ENCODE results near the gene ELOVL1.
A peak's percentile ranks its signal among the peaks of the same experiment; 100 is the strongest.

The ELOVL1 gene

GRCh38 chr1:43358746-43359693, 8.8 kb downstream of the ELOVL1 start, which contains the start of gene CDC20:
Gene CDC20 (plus strand): TSS chr1:43358981. CDS start chr1:43359216, 235 bp downstream.
- Histone ChIP-seq H3K4me2 (ENCODE audit: low read length) (peak within 1 kb of the TSS; percentile 99), H3K27me3 (ENCODE audit: control insufficient read depth, insufficient read depth, low read length) (no peaks in the 10 kb centered on the region), H3K9ac (no peak within 1 kb of the TSS), H3K27ac (peak within 1 kb of the TSS; percentile 77), H3K79me2 (no peaks in the 10 kb centered on the region), H3K4me3 (ENCODE audit: low read depth, low read length) (peak within 1 kb of the TSS; percentile 90), H3K9me3 (ENCODE audit: control insufficient read depth, low read length) (no peaks in the 10 kb centered on the region), H3K36me3 (ENCODE audit: control insufficient read depth, insufficient read depth, low read length) (no peaks in the 10 kb centered on the region), H2AFZ (peak within 1 kb of the TSS; percentile 97), H3K4me1 (no peaks in the 10 kb centered on the region)
- TF ChIP-seq CTCF (IDR thresholded peaks at IDR 0.05) = no peak

GRCh38 chr1:43358121-43358745, 9.6 kb downstream of the ELOVL1 start:
- no peaks in the 10 kb centered on the region for H3K36me3 ChIP-seq (ENCODE audit: control insufficient read depth, insufficient read depth, low read length)

GRCh38 chr1:43357251-43357650, 10.6 kb downstream of the ELOVL1 start:
- Histone ChIP-seq H3K4me3 (ENCODE audit: low read depth, low read length) (no peak overlapping the region), H3K9ac (no peak overlapping the region), H3K79me2 (no peaks in the 10 kb centered on the region), H3K36me3 (ENCODE audit: control insufficient read depth, insufficient read depth, low read length) (no peaks in the 10 kb centered on the region), H3K4me1 (no peaks in the 10 kb centered on the region), H3K27me3 (ENCODE audit: control insufficient read depth, insufficient read depth, low read length) (no peaks in the 10 kb centered on the region), H3K27ac (no peak overlapping the region), H3K9me3 (ENCODE audit: control insufficient read depth, low read length) (no peaks in the 10 kb centered on the region), H2AFZ (no peak overlapping the region), H3K4me2 (ENCODE audit: low read length) (no peak overlapping the region)
- TF ChIP-seq CTCF (IDR thresholded peaks at IDR 0.05) = no peak

More at GRCh38 chr1:43358121-43358745, 9.6 kb downstream of the ELOVL1 start:
- Histone ChIP-seq H3K4me3 (ENCODE audit: low read depth, low read length) (peak overlapping the region; percentile 90), H3K9ac (no peak overlapping the region), H3K9me3 (ENCODE audit: control insufficient read depth, low read length) (no peaks in the 10 kb centered on the region), H3K27me3 (ENCODE audit: control insufficient read depth, insufficient read depth, low read length) (no peaks in the 10 kb centered on the region), H3K79me2 (no peaks in the 10 kb centered on the region), H2AFZ (peak overlapping the region; percentile 97), H3K4me2 (ENCODE audit: low read length) (peak overlapping the region; percentile 99), H3K4me1 (no peaks in the 10 kb centered on the region), H3K27ac (peak overlapping the region; percentile 77)
- no peak for TF ChIP-seq CTCF (IDR thresholded peaks at IDR 0.05)

- no peak overlapping the region for H2AFZ ChIP-seq
- no peaks in the 10 kb centered on the region for H3K79me2 ChIP-seq
- TF ChIP-seq CTCF (IDR thresholded peaks at IDR 0.05) = no peak
- H3K27me3 ChIP-seq (ENCODE audit: control insufficient read depth, insufficient read depth, low read length) = no peaks in the 10 kb centered on the region
- H3K4me2 ChIP-seq (ENCODE audit: low read length) = no peak overlapping the region
- H3K4me1 ChIP-seq = no peaks in the 10 kb centered on the region
- no peak overlapping the region for H3K9ac ChIP-seq
- H3K36me3 ChIP-seq (ENCODE audit: control insufficient read depth, insufficient read depth, low read length) = no peaks in the 10 kb centered on the region
- H3K9me3 ChIP-seq (ENCODE audit: control insufficient read depth, low read length) = no peaks in the 10 kb centered on the region
- no peak overlapping the region for H3K4me3 ChIP-seq (ENCODE audit: low read depth, low read length)
- H3K27ac ChIP-seq = no peak overlapping the region
Observed at GRCh38 chr1:43354936-43355335, 12.9 kb downstream of the ELOVL1 start.
